HK-2 (cell line): ENCODE results near the gene OR10G3.
A peak's percentile ranks its signal among the peaks of the same experiment; 100 is the strongest.

Experiments used
- DNase-seq: peaks from one replicate; pipeline ENCODE4 v3.0.0-alpha.2; 2018; ENCODE audit not compliant: unreplicated experiment

Gene OR10G3

DNA sequence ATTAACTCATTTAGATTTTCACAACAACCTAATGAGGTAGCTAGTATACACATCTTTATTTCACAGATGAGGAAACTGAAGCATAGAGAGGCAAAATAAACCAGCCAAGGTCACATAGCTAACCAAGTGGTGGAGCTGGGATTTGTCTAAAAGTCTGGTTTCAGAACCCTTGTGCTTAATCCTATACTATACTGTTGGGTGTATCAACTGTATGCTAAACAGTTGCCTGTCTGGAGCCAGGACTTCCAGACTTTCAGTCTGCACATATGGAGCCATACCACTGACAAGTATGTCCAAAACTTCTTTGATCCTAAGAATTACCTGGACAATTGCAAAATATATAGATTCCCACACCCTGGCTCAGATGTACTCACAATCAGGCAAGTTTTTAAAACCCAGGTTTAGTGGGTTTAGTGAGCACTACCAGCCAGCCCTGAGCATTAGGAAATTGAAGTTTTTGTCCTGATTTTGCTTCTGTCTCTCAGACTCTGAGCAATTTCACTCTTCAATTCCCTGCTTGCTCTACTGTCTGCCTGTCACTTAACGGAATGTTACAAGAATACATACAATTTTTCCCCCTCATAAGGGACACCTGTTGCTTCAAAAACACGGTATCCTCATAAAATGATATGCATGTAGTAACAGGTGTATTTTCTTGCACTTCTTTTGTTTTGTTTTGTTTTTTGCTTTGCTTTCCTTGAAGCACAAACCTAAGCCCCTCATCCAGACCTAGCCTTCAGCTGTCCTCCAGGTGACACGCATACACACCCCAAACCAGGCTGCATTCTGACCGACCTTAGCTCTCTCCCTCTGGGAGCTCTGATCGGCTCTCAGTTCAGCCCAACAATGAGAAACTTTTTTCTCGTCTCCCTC, 44.1 kb downstream of the OR10G3 start:
- no peak for DNase-seq

DNA sequence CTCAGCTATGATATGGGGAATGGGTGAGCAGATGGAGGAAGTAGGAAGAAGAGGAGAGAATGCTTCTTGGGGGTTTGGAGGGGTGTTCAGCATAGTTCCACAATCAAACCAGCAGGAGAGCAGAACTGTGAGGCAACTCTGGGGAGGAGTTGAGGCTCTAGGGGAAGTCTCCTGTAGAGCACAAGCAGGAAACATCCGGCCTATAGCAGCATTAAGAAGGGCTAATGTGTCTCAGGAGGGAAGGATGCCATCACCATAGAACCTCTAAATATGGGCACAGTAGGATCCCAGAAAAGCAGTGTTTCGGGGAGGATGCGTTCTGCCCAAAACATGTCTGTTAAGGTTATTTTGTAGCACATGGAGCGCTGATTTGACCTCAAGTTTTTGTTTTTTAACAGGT, 45.3 kb downstream of the OR10G3 start:
- no peak for DNase-seq

DNA sequence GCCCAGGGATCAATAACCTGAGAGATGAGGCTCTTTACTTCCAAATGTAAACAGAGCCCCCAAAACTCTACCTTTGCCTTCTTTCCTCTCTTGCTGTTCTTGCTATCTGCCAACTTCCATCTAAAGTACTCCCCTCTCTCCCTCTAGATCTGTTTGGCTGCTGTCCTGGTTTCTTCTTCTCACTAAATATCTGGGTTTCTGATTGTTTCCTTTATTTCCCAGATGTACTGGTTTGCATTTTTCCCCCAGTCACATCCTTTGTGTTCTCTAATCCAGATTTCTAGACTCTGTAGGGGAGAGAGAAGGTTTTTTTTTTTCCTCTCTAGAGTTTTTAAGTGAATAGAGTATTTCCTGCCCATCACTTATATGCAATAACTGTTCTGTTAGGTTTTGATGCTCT, 46.6 kb downstream of the OR10G3 start:
- DNase-seq: no peak

DNA sequence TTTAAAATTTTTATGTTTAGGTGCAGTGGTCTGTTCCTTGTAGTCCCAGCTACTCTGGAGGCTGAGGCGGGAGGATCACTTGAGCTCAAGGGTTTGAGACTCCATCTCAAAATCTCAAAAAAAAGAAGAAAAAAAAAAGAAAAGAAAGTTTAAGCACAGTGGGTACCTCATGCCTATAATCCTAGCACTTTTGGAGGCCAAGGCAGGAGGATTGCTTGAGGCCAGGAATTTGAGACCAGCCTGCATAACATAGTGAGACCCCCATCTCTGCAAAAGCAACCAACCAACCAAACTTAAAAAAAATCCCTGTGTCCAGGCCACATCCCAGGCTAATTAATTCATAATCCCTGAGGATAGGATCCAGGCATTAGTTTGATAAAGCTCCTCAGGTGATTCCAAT, 50.4 kb downstream of the OR10G3 start:
- no peak for DNase-seq

DNA sequence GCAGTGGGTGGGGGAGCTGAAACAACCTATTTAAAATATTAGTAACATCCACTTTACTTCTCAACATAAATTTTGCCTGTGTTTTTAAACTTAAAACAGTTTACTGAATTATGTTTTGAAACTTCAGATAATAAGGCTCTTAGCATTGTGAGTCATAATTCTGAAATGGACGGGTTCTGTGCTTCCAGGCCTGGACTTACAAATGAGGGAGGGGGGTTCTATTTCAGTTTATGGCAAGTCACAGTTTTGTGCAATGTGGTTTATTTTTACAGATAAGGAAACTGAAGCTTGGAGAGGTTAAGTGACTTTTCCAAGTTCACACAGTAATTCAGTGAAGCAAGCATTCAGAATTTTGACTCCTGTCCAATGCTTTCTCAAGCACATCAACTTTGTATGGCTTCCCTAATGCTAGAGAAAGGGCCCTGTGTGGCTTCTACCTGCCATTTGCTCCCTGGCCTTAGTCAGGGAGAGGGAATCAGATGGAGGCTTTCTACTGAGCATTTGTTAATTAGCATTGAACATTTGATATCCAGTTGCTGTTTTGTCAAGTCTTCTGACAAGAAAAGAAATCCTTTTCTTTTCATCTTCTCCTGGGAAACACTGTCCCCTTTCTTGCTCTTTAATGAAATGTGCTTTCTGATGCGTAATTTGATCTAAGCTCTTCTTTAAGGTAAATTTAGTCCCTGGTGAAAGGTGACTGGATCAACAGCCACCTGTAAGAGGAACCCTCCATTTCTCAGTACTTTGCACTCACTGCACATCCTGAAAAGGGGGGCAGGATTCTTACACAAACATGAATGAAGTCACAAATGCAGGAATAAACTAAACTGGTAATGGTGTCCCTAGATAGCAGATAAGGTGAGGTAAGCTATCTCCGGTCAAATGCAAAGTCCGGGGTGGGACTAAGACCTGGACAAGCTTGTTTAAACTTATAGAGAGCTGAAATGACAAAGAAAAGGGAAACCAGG, 51.2 kb downstream of the OR10G3 start:
- no peak for DNase-seq

DNA sequence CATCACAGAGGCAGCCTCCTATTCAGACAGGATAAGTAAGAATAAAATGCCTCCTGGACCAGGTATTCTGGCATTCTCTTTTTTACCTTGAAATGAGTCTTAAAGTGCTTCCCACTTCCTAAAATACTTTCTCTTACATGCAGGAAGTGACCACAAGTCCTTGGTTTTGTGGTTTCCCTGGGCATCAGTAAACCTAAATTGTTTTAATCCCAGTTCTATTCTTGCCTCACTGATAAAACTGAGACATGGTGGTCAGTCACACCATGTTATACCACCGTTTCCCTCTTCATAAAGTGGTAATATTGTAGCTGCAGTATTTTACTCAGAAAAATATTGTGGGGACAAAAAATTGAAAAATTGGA, 52.6 kb downstream of the OR10G3 start:
- no peak for DNase-seq

DNA sequence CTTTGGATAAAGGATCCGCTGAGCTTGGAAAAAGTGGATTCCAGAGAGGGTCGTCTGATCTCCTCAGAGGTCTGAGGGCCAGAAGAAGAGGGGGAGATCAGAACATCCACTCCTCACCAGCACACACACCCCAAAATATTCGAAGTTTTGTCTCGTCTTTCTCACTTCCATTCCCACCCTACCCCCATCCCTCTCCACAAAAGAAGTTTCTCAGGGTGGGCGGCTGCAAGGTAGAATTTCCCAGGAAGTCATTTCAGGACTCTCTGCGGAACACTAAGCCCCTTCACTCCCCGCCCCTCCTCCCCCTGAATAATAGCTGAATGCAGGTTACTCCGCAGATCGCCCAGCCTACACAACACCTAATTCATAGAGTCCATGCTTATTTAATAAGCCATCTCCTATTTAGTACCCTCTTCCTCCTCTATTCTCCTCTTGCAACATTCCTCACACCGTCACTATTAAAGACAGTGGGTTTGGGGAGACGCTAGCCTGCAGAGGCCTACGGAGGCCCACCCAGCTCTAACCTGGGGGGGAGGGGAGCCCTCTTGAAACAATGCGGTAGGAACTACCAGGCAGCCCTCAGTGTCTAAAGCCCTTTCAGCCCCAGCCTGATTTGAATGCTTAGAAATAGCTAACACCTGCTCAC, 53.1 kb downstream of the OR10G3 start:
- no peak for DNase-seq

DNA sequence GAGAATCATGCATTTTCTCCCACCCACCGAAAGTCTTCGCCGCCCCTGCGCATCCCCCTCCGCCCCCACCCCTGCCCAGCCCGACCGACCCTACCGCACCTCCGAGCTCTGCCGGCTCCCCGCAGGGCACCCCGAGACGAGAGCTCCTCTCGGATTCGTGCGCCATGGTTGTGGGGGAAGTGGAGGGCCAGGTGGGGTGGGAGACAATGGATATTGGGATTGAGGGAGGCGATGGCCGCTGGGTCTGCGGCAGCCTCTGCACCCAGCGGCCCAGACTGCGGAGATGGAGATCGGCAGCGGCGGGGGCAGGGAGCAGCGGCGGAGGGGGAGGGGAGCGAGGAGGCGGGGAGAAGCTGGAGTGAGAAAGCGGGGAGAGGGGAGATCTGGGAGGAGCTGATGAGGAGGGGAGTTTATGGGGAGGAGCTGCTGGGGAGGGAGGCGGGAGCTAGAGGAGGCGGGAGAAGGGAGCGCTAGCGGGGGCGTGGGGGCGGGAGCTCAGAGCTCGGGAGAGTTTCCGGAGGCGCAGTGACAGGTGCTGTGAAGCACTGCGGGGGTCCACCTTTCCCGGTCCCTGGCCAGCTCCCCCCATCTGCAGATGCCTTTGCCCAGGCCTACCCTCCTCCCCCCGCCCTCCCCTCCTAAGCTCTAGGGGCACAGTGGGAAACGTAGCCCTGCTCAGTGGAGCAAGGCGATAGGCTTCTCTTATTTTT, 53.8 kb downstream of the OR10G3 start, which contains the start of gene SALL2:
TSS of gene SALL2 (minus strand) at position 385 of the 710 bp plus-strand sequence. CDS start at position 166, 219 bp downstream.
- peak; percentile 54 for DNase-seq

DNA sequence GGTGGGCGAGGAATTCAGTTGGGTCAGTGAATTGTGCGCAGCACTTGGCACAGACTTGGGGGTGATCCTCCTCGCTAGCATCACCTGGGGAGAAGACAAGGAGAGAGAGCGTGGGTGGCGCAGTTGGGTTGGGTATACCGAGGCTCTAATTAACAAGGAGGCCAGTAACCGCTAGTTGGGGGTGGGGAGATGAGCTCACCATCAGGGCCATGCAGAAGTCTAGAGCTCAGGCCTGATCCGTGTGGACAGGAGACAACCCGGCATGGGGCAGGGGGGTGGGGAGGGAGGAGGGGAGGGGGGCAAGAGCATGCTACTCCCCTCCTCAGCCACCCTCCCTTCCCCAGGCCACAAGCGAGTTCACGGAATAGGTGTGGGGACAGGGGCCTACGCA, 54.3 kb downstream of the OR10G3 start:
- no peak for DNase-seq

DNA sequence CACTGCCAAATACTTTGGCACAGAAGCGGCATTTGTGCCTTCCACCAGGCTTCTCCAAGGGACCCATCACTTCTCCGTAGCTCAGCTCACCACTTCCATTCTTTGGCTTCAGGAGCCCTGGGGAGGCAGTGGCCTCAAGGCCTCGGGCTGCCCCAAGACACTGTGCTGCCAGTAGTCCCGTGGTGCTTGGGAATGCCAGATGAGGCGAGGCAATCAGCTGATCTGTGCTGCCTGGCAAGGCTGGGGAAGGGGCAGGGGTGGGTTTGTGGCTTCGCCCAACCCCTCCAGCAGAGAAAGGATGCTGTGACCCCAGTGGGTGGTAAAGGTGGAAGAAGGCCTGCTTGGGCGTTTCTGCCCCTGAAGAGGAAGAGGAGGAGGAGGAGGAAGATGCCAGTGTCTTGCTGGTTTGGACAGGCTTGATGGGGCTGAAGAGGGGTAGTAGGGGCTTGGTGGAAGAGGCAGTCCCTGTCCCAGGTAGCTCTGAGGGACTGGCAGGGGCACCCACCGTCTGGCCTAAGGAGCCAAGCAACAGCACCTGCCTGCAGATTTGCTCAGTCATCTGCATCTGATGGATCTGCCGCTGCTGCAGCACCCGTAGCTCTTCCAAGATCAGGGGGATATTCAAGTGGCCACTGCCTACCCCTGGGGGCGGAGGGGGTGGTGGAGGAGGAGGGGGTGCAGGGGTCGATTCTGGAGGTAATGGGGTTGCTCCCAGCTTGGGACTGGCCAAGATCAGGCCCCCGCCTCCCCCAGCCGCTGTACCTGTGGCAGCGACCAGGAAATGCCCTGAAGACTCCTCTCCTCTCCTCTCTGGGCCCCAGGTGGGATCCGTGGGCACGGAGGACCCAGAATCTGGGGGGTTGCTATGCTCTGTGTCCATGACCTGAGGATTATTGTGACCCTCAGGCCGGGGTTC, 55.0 kb downstream of the OR10G3 start:
- DNase-seq: no peak

DNA sequence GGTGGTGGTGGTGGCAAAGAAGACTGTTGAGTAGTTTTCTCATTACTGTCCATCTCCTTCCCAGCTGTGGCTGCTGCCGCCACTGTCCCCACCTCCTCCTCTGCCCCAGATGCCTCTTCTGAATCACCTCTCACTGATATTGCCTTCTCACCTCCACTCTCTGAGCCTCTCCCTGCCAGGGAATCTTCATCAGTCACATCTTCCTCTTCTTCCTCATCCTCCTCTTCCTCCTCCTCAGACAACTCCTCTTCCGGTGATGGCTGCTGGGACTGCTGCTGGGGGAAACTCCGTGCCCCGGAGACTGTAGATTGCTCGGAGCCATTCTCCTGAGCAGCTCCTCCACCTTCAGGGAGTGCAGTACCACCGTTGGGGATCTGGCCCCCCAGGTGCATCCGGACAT, 56.7 kb downstream of the OR10G3 start:
- DNase-seq: no peak

DNA sequence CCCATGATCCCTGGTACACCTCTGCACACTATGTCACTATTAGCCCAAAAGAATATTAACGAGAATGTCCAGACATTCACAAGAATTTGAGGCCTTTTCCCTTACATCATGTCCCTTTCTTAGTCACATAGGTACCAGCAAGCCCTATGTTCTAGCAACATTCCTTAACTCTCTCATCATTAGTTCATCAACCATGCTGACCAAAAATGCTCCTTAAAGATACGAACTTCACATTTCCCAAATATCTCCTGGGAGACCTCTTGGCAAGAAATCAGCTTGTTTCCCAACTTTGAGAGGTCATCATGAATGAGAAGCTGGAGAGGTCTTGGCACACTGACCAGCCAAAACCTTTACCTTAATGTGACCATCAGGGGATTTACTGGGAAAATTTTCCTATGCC, 58.4 kb downstream of the OR10G3 start:
- DNase-seq: no peak

DNA sequence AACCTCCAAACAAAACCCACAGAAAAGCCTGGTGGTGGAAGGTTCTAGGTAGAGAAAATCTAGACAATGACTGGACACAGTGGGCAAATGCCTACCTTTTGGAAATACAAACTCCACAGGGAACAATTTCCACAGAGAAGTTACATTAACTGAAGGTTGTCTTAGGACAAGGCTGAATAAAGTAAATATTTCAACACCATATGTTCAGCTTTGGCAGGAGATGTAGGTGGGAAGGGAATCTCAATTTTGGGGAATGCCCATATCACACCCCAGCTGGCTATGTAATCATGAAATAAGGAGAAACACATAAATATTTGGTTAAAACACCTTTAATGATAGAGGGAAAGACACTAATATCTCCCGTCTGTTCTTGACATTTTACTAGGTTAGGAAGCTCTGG, 59.1 kb downstream of the OR10G3 start:
- no peak for DNase-seq

DNA sequence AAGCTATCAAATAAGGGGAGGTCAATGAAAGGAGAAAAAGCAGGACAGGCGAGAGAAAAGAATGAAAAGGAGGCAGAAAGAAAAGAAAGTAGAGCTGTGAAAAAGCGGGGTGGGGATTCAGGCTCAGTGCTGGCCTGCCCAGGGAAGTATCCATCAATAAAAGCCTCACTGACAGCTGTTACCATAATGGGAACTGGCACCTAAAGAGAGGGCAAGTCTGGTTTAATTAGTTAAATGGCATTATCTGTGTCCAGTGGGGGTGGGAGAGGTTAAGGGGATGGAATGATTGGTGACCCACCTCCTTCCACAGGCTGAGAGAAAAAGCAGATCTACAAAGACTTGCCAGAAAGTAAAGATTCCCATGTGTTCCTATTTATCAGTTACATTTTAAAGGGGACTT, 61.2 kb downstream of the OR10G3 start:
- no peak for DNase-seq
